Psoas muscle (tissue), 8 donors: ENCODE measurements around the gene FGF3. TPM values are rescaled to one million over a fixed set of nuclear protein-coding genes. Genes with fewer than 3 reads are reported as not detected.

ENCODE experiments used
- ATAC-seq, 4 donors: fragments of 200-7000 bp; cut with Tn5 transposase; one replicate each; pipeline ENCODE4 v1.9.1; 2020; ENCODE audit warnings: moderate library complexity in 3 of 4, mild to moderate bottlenecking in 2 of 4
- DNase-seq, 2 donors: peaks; one replicate each; pipeline ENCODE4 v3.0.0-alpha.2; 2020
- H3K27ac ChIP-seq: fragments of 200-600 bp; one replicate; pipeline ENCODE4 v1.8.0; 2022
- H3K27me3 ChIP-seq, 3 donors: fragments of 200-600 bp in 1 of 3; one replicate each; pipeline versions ENCODE4 v1.6.1 to v1.8.0; 2013 to 2022; ENCODE audit warnings: low read length in 2 of 3, mild to moderate bottlenecking in 2 of 3, moderate library complexity in 1 of 3; ENCODE audit not compliant: insufficient read depth in 3 of 3
- H3K36me3 ChIP-seq, 2 donors: fragments of 200-600 bp in 1 of 2; one replicate each; pipeline versions ENCODE4 v1.6.1 to v1.8.0; 2013 to 2022; ENCODE audit warnings: low read depth in 1 of 2, mild to moderate bottlenecking in 1 of 2, moderate library complexity in 1 of 2; ENCODE audit not compliant: insufficient read depth in 1 of 2
- H3K4me1 ChIP-seq: fragments of 200-600 bp; one replicate; pipeline ENCODE4 v1.8.0; 2022
- H3K4me3 ChIP-seq: fragments of 200-600 bp; one replicate; pipeline ENCODE4 v1.8.0; 2022; ENCODE audit warnings: mild to moderate bottlenecking
- H3K9me3 ChIP-seq: fragments of 200-600 bp; one replicate; pipeline ENCODE4 v1.8.0; 2022
- WGBS, 3 donors: extraction: QIAGEN DNeasy Blood & Tissue Kit; methylation state at CpG; one replicate each; pipeline versions ENCODE4 v1.1.6 to v1.1.7; 2013; 5-methylcytosine and 5-hydroxymethylcytosine counted together
- intact Hi-C, 2 donors: fragments of 100-400 bp; cut with DNase I; formaldehyde crosslinking; loops; one replicate each; pipeline versions ENCODE4 v1.11.0 to v1.14.2; 2022
- polyA plus RNA-seq, 3 donors: library from polyadenylated mRNA; stranded (reverse); fragments of 200-250 nt; gene quantifications; one replicate each; pipeline ENCODE4 v1.2.3, GENCODE V29; 2013
- total RNA-seq, 4 donors: library from RNA; stranded (reverse); fragmentation: NEBNext Ultra II Directional in 2 of 4; extraction: Animal tissue kit (Norgen Biotek cat#: 25700) in 2 of 4; gene quantifications; one replicate each; pipeline versions ENCODE4 v1.2.1 to v1.2.4, GENCODE V29; 2021 to 2023
- TF ChIP-seq, protein P1 (sequence below): fragments of 200-600 bp; IDR thresholded peaks from one replicate; pipeline ENCODE4 v1.8.0; 2022; ENCODE audit warnings: antibody characterized with exemption
- donor health status: healthy with polysubstance abuse.
- donor health status: DM: no; HTN: no; CAD: no; lungs with moderate emphysema.
- donor health status: Bipolar disorder and iron deficiency.
- donor health status: healthy.
- donor health status: DM: yes; HTN: yes; CAD: no.
- donor health status: DM: no; HTN: no; CAD: no.
- donor health status: DM: no; HTN: no; CAD: no.
- donor health status: DM: yes; HTN: yes; CAD: no.

The FGF3 gene
- total and polyA plus RNA-seq, 7 donors = not detected

- Histone ChIP-seq H3K27ac (no peak overlapping the region), H3K27me3 (peaks cover 0 to 21% (median 6%) of the 10 kb centered on the region in 3 donors), H3K36me3 (no peaks in the 10 kb centered on the region), H3K9me3 (no peaks in the 10 kb centered on the region), H3K4me3 (no peak overlapping the region), H3K4me1 (no peaks in the 10 kb centered on the region)
- TF ChIP-seq, protein P1, sequence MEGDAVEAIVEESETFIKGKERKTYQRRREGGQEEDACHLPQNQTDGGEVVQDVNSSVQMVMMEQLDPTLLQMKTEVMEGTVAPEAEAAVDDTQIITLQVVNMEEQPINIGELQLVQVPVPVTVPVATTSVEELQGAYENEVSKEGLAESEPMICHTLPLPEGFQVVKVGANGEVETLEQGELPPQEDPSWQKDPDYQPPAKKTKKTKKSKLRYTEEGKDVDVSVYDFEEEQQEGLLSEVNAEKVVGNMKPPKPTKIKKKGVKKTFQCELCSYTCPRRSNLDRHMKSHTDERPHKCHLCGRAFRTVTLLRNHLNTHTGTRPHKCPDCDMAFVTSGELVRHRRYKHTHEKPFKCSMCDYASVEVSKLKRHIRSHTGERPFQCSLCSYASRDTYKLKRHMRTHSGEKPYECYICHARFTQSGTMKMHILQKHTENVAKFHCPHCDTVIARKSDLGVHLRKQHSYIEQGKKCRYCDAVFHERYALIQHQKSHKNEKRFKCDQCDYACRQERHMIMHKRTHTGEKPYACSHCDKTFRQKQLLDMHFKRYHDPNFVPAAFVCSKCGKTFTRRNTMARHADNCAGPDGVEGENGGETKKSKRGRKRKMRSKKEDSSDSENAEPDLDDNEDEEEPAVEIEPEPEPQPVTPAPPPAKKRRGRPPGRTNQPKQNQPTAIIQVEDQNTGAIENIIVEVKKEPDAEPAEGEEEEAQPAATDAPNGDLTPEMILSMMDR = no peak
- 38 to 57% (median 48%) methylated on average over 25 of the region's 25 CpGs for WGBS, 3 donors
- peak in 1 of 4 donors; percentile 19 for ATAC-seq
- DNase-seq = peak; percentile 32 to 60
- intact Hi-C loops = no loop called here
Observed at GRCh38 chr11:69791276-69792180, 27.7 kb downstream of the FGF3 start.

DNA sequence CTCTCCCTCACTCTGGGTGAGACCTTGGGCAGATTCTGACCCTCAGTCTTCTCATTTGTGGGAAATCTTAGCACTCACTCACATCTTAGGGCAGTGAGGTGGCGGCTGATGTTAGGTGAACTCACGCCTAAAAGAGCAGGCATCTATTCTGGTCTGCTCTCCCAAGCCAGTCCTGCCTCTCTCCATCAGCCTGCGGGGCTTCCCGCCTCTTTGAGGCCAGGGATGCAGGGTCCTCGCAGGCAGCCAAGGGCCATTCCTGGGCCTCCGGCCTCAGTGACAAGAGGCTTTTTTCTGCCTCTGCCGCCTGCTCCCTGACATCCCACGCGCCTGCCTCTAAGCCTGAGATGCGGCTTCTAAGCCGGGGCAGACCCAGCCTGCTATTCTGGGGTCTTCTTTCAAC is 30.3 kb downstream of the FGF3 start:
- H3K9me3 ChIP-seq = no peaks in the 10 kb centered on the region
- intact Hi-C loops = no loop called here
- H3K27ac ChIP-seq = no peak overlapping the region
- H3K4me3 ChIP-seq = no peak overlapping the region
- WGBS, 3 donors = 80 to 85% (median 82%) methylated on average over 11 of the region's 11 CpGs
- ATAC-seq (no peak), DNase-seq (no peak)
- H3K4me1 ChIP-seq = no peaks in the 10 kb centered on the region
- TF ChIP-seq, protein P1 = no peak
- H3K27me3 ChIP-seq = peaks cover 0 to 21% (median 6%) of the 10 kb centered on the region in 3 donors
- no peaks in the 10 kb centered on the region for H3K36me3 ChIP-seq

DNA sequence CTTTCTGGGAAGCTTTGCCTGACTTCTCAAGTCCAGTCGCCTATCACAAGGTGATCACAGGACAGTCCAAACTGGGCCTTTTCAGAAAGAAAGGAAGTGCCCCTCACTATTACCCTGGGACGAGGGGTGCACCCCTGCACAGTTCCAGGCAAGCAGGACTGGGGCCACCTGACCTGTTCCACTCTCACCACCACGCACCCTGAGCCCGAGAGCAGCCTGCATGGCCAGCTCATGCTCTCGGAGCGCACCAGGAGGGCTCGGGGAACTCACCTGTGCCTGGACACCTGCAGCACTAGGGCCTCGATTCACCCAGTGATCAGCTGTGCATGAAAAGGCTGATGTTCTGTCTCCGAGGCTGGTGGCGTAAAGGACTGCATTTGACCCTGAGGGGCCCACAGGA is 31.3 kb downstream of the FGF3 start:
- Histone ChIP-seq H3K27ac (no peak overlapping the region), H3K4me3 (no peak overlapping the region), H3K36me3 (no peaks in the 10 kb centered on the region), H3K27me3 (peaks cover 0 to 25% (median 6%) of the 10 kb centered on the region in 3 donors), H3K9me3 (no peaks in the 10 kb centered on the region), H3K4me1 (no peaks in the 10 kb centered on the region)
- no peak for DNase-seq
- intact Hi-C loops = no loop called here
- TF ChIP-seq, protein P1 = no peak
- WGBS, 3 donors = 85 to 91% (median 85%) methylated on average over 10 of the region's 10 CpGs
- no peak for ATAC-seq

GRCh38 chr11:69787457-69787856 is 31.8 kb downstream of the FGF3 start:
- WGBS, 3 donors = 41 to 57% (median 51%) methylated on average over 4 of the region's 4 CpGs
- DNase-seq = no peak
- Histone ChIP-seq H3K4me1 (no peaks in the 10 kb centered on the region), H3K9me3 (no peaks in the 10 kb centered on the region), H3K4me3 (no peak overlapping the region), H3K27me3 (peaks cover 0 to 23% (median 6%) of the 10 kb centered on the region in 3 donors), H3K36me3 (no peaks in the 10 kb centered on the region), H3K27ac (no peak overlapping the region)
- ATAC-seq = no peak
- intact Hi-C loops = no loop called here
- TF ChIP-seq, protein P1 = no peak
